Mucosa of stomach (tissue), 1 donor: ENCODE results near the gene SGO1.

ENCODE experiments used
- H3K27me3 ChIP-seq: one replicate; pipeline ENCODE4 v1.7.0; 2013; ENCODE audit warnings: mild to moderate bottlenecking, low read length; ENCODE audit not compliant: control insufficient read depth, insufficient read depth
- H3K36me3 ChIP-seq: one replicate; pipeline ENCODE4 v1.7.0; 2013; ENCODE audit warnings: low read length; ENCODE audit not compliant: control insufficient read depth, insufficient read depth
- H3K4me1 ChIP-seq: one replicate; pipeline ENCODE4 v1.7.0; 2013; ENCODE audit warnings: mild to moderate bottlenecking, low read length; ENCODE audit not compliant: control insufficient read depth, insufficient read depth
- H3K4me3 ChIP-seq: one replicate; pipeline ENCODE4 v1.7.0; 2013; ENCODE audit warnings: low read length
- H3K9ac ChIP-seq: one replicate; pipeline ENCODE4 v1.7.0; 2013; ENCODE audit warnings: mild to moderate bottlenecking, low read length, moderate library complexity
- H3K9me3 ChIP-seq: one replicate; pipeline ENCODE4 v1.7.0; 2013; ENCODE audit warnings: mild to moderate bottlenecking, low read length, moderate library complexity; ENCODE audit not compliant: control insufficient read depth
- donor health status: Pancreatic carcinoma.

Gene SGO1

DNA sequence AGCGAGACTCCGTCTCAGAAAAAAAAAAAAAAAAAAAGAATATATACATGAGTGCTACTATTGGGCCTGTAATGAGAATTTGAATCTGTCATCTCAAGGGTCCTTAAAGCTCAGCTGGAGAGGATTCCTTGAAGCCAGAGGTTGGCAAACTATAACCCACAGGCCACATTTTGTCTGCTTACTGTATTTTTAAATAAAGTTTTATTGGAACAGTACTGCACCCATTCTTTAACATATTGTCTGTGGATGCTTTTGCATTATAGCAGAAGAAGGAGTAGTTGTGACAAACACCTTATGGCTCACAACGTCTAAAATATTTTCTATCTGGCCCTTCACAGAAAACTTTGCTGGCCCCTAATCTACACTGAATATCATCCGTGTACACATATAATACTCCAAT is 60.7 kb downstream of the SGO1 start:
- H3K27me3 ChIP-seq: no peaks in the 10 kb centered on the region
- H3K9me3 ChIP-seq: no peaks in the 10 kb centered on the region
- no peaks in the 10 kb centered on the region for H3K36me3 ChIP-seq
- no peak overlapping the region for H3K9ac ChIP-seq
- H3K4me3 ChIP-seq: no peak overlapping the region
- no peaks in the 10 kb centered on the region for H3K4me1 ChIP-seq

DNA sequence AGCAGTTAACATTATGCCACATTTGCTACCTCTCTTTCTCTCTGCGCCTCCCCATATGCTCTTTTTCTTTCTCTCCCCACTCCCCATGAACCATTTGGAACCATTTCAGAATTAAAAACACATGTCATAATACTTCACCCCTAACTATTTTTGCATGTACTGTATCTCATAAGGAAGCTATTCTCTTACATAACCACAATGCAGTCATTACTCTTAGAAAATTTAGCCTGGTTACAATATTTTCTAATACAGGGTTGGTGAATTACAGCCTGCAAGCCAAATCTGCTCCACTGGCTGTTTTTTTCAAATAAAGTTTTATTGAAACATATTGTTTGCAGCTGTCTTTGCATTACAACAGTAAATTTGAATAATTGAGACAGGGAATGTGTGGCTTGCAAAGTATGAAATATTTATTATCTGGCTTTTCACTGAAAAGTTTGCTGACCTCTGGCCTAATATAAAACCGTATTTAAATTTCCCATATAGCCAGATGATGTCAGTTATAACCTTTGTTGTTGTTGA is 62.8 kb downstream of the SGO1 start:
- Histone ChIP-seq H3K27me3 (no peaks in the 10 kb centered on the region), H3K4me1 (no peaks in the 10 kb centered on the region), H3K9ac (no peak overlapping the region), H3K4me3 (no peak overlapping the region), H3K9me3 (no peaks in the 10 kb centered on the region), H3K36me3 (no peaks in the 10 kb centered on the region)

DNA sequence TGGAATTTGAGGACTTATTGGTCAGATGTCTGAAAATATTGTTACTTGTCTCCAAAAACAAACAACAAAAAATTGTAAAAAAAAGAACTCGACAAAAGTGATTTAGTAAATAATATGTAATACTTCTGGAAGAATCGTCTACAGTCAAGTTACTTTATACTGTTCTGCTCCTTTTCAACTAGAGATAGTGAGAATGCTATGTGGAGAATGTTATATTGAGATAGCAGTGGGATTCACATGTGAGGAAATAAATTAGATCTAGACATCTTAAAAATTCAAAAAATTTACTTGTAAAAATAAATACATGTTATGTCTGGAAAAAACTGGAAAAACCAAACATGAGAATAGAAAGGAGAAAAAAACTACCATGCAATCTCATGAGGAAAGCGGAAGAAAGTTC is 64.9 kb downstream of the SGO1 start:
- Histone ChIP-seq H3K4me3 (no peak overlapping the region), H3K4me1 (no peaks in the 10 kb centered on the region), H3K9ac (no peak overlapping the region), H3K9me3 (no peaks in the 10 kb centered on the region), H3K27me3 (no peaks in the 10 kb centered on the region), H3K36me3 (no peaks in the 10 kb centered on the region)
